Measurements from ENCODE around the gene TTLL7.

GRCh38 chr1:83942914-83943313 lies 56.0 kb downstream of the TTLL7 start:
- TF ChIP-seq, protein P1, sequence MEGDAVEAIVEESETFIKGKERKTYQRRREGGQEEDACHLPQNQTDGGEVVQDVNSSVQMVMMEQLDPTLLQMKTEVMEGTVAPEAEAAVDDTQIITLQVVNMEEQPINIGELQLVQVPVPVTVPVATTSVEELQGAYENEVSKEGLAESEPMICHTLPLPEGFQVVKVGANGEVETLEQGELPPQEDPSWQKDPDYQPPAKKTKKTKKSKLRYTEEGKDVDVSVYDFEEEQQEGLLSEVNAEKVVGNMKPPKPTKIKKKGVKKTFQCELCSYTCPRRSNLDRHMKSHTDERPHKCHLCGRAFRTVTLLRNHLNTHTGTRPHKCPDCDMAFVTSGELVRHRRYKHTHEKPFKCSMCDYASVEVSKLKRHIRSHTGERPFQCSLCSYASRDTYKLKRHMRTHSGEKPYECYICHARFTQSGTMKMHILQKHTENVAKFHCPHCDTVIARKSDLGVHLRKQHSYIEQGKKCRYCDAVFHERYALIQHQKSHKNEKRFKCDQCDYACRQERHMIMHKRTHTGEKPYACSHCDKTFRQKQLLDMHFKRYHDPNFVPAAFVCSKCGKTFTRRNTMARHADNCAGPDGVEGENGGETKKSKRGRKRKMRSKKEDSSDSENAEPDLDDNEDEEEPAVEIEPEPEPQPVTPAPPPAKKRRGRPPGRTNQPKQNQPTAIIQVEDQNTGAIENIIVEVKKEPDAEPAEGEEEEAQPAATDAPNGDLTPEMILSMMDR (IDR thresholded peaks at IDR 0.05): no peak
- TF ChIP-seq USF1 (CRISPR knock-in tag; IDR thresholded peaks at IDR 0.05): no peak
- TF ChIP-seq TEAD4 (CRISPR knock-in tag; IDR thresholded peaks at IDR 0.05): no peak
- no peak for TF ChIP-seq SP1 (CRISPR knock-in tag; conservative IDR thresholded peaks at IDR 0.05)
- no peak for TF ChIP-seq IRF2 (CRISPR knock-in tag; IDR thresholded peaks at IDR 0.05; ENCODE audit: borderline replicate concordance, low read depth)
- no peak for TF ChIP-seq ZNF671 (CRISPR knock-in tag; IDR thresholded peaks at IDR 0.05)

Measured in WTC11 (cell line).